Left ventricle myocardium inferior (tissue), 1 donor: ENCODE results near the gene WAS. TPM values are rescaled to one million over a fixed set of nuclear protein-coding genes. Genes with fewer than 3 reads are reported as not detected.
"Not testable (repeated sequence)": the region's sequence is repeated elsewhere in the genome, so short reads cannot be mapped to it uniquely, and the experiment has no call there.

Source experiments
- DNase-seq: peaks from one replicate; pipeline ENCODE4 v3.0.0-alpha.2; 2020
- H3K27ac ChIP-seq: fragments of 200-600 bp; replicated peaks from 2 replicates; pipeline ENCODE4 v1.8.0; 2021
- H3K27me3 ChIP-seq: fragments of 200-600 bp; 2 replicates; pipeline ENCODE4 v1.8.0; 2021; ENCODE audit warnings: low read depth
- H3K36me3 ChIP-seq: fragments of 200-600 bp; 2 replicates; pipeline ENCODE4 v1.8.0; 2021
- H3K4me1 ChIP-seq: fragments of 200-600 bp; 2 replicates; pipeline ENCODE4 v1.8.0; 2021
- H3K4me3 ChIP-seq: fragments of 200-600 bp; 2 replicates; pipeline ENCODE4 v1.8.0; 2021; ENCODE audit warnings: mild to moderate bottlenecking, moderate library complexity
- H3K9me3 ChIP-seq: fragments of 200-600 bp; replicated peaks from 2 replicates; pipeline ENCODE4 v1.8.0; 2021
- CTCF ChIP-seq: fragments of 200-600 bp; IDR thresholded peaks from 2 replicates; pipeline ENCODE4 v1.8.0; 2021; ENCODE audit warnings: antibody characterized with exemption, mild to moderate bottlenecking, borderline replicate concordance
- intact Hi-C: fragments of 100-400 bp; cut with micrococcal nuclease; formaldehyde crosslinking; loops from one replicate; pipeline ENCODE4 v1.11.0; 2022
- total RNA-seq: library from RNA; stranded (reverse); fragmentation: NEBNext Ultra II Directional; extraction: Animal tissue kit (Norgen Biotek cat#: 25700); gene quantifications from one replicate; pipeline ENCODE4 v1.2.1, GENCODE V29; 2021
- donor health status: DM: no; HTN: yes; CAD: no; lungs with severe emphysema.

Gene WAS
- total RNA-seq, 1 donor from 2014 or later = 2.3 TPM

GRCh38 chrX:48689208-48689920, 5.8 kb downstream of the WAS start:
- H3K36me3 ChIP-seq = no peaks in the 10 kb centered on the region
- no peaks in the 10 kb centered on the region for H3K4me1 ChIP-seq

GRCh38 chrX:48691746-48692145, 8.1 kb downstream of the WAS start:
- H3K4me3 ChIP-seq, H3K4me1 ChIP-seq, intact Hi-C loops, H3K27me3 ChIP-seq, H3K9me3 ChIP-seq, H3K27ac ChIP-seq, DNase-seq, H3K36me3 ChIP-seq: not testable (repeated sequence)

More at GRCh38 chrX:48689208-48689920, 5.8 kb downstream of the WAS start:
- Histone ChIP-seq H3K27me3 (peaks cover 4% of the 10 kb centered on the region), H3K27ac (no peak overlapping the region), H3K9me3 (no peaks in the 10 kb centered on the region), H3K4me3 (no peak overlapping the region)
- intact Hi-C loops = no loop called here
- DNase-seq = no peak
- TF ChIP-seq CTCF = no peak

GRCh38 chrX:48694776-48695533, 11.4 kb downstream of the WAS start:
- intact Hi-C loops = no loop called here
- Histone ChIP-seq H3K36me3 (peaks cover 5% of the 10 kb centered on the region), H3K27ac (no peak overlapping the region), H3K4me1 (peaks cover 15% of the 10 kb centered on the region), H3K9me3 (no peaks in the 10 kb centered on the region), H3K4me3 (peak overlapping the region; percentile 73), H3K27me3 (no peaks in the 10 kb centered on the region)
- DNase-seq = no peak
- TF ChIP-seq CTCF = no peak

- peak overlapping the region; percentile 90 for H3K27ac ChIP-seq
- H3K4me3 ChIP-seq = peak overlapping the region; percentile 73
- H3K4me1 ChIP-seq = peaks cover 15% of the 10 kb centered on the region
- no peaks in the 10 kb centered on the region for H3K27me3 ChIP-seq
- intact Hi-C loops = no loop called here
- H3K9me3 ChIP-seq = no peaks in the 10 kb centered on the region
- peaks cover 10% of the 10 kb centered on the region for H3K36me3 ChIP-seq
- no peak for TF ChIP-seq CTCF
- no peak for DNase-seq
Observed at GRCh38 chrX:48695534-48695896, 11.9 kb downstream of the WAS start.

- intact Hi-C loops = no loop called here
Observed at GRCh38 chrX:48695925-48696300, 12.3 kb downstream of the WAS start.

More at GRCh38 chrX:48695925-48696300, 12.3 kb downstream of the WAS start:
- peaks cover 15% of the 10 kb centered on the region for H3K4me1 ChIP-seq
- H3K27me3 ChIP-seq = no peaks in the 10 kb centered on the region
- no peak for DNase-seq
- no peak for TF ChIP-seq CTCF
- H3K4me3 ChIP-seq = peak overlapping the region; percentile 73
- H3K27ac ChIP-seq = peak overlapping the region; percentile 90
- no peaks in the 10 kb centered on the region for H3K9me3 ChIP-seq
- peaks cover 11% of the 10 kb centered on the region for H3K36me3 ChIP-seq
